WTC11 (cell line): ENCODE results near the gene KRTAP5-7.

Experiments used
- CREB1 ChIP-seq: sonication (generic); formaldehyde crosslinking; IDR thresholded peaks from 2 replicates; pipeline ENCODE4 v1.8.0; 2023; ENCODE audit warnings: mild to moderate bottlenecking, missing genetic modification reagents
- JUN ChIP-seq: sonication (generic); formaldehyde crosslinking; IDR thresholded peaks from 2 replicates; pipeline ENCODE4 v1.8.0; 2023; ENCODE audit warnings: mild to moderate bottlenecking, missing genetic modification reagents
- TF ChIP-seq, protein P1 (sequence below): fragments of 200-600 bp; IDR thresholded peaks from 2 replicates; pipeline ENCODE4 v1.8.0; 2022; ENCODE audit warnings: antibody characterized with exemption

DNA sequence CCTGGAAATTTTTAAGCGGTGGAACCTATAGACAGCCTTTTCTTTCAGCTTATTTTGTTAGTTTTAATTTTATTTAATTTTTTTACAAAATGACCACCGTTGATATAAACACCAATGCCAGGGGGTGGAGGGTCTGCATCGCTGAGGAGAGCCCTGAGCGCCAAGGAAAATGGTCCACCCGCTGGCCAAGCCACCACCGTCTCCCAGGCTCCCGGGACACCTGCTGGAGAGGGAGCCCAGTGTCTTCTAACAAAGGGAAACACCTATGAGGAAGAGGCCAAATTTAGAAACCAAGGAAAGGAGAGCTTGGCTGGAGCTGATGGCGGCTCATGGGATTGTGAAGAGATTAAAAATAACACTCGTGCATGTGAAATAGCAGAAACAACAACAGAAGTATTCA is 10.5 kb downstream of the KRTAP5-7 start:
- TF ChIP-seq, protein P1, sequence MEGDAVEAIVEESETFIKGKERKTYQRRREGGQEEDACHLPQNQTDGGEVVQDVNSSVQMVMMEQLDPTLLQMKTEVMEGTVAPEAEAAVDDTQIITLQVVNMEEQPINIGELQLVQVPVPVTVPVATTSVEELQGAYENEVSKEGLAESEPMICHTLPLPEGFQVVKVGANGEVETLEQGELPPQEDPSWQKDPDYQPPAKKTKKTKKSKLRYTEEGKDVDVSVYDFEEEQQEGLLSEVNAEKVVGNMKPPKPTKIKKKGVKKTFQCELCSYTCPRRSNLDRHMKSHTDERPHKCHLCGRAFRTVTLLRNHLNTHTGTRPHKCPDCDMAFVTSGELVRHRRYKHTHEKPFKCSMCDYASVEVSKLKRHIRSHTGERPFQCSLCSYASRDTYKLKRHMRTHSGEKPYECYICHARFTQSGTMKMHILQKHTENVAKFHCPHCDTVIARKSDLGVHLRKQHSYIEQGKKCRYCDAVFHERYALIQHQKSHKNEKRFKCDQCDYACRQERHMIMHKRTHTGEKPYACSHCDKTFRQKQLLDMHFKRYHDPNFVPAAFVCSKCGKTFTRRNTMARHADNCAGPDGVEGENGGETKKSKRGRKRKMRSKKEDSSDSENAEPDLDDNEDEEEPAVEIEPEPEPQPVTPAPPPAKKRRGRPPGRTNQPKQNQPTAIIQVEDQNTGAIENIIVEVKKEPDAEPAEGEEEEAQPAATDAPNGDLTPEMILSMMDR, result no peak
- TF ChIP-seq JUN (CRISPR knock-in tag) (no peak), CREB1 (CRISPR knock-in tag) (no peak)
